HepG2 (cell line): ENCODE measurements around the gene XRN1.
"Not testable (repeated sequence)": the region's sequence is repeated elsewhere in the genome, so short reads cannot be mapped to it uniquely, and the experiment has no call there.

Experiments used
- FOXJ3 ChIP-seq: sonication (generic); formaldehyde crosslinking; IDR thresholded peaks from 2 replicates; pipeline ENCODE4 v1.4.0; 2020; ENCODE audit warnings: missing genetic modification reagents, mild to moderate bottlenecking, borderline replicate concordance
- IKZF1 ChIP-seq: fragments of 450-650 bp; IDR thresholded peaks from 2 replicates; pipeline ENCODE4 v1.7.1; 2016
- JUND ChIP-seq: sonication (generic); formaldehyde crosslinking; IDR thresholded peaks from 2 replicates; pipeline ENCODE4 v1.8.0; 2022; ENCODE audit warnings: mild to moderate bottlenecking, missing genetic modification reagents
- PLRG1 ChIP-seq: fragments of 450-650 bp; conservative IDR thresholded peaks from 2 replicates; pipeline ENCODE4 v1.6.1; 2016
- TGIF2 ChIP-seq: IDR thresholded peaks from 2 replicates; pipeline ENCODE4 v1.6.1; 2016; ENCODE audit warnings: control low read depth, missing compliant biosample characterization
- ZNF12 ChIP-seq: sonication (generic); formaldehyde crosslinking; IDR thresholded peaks from 2 replicates; pipeline ENCODE4 v1.5.0; 2020; ENCODE audit warnings: missing genetic modification reagents
- TF ChIP-seq, protein P1 (sequence below), 2 experiments: IDR thresholded peaks; 2 replicates each; pipeline ENCODE4 v1.6.1; 2011 to 2012; ENCODE audit warnings: low read length in 2 of 2, borderline replicate concordance in 1 of 2, low read depth in 1 of 2, mild to moderate bottlenecking in 1 of 2, moderate library complexity in 1 of 2
- TF ChIP-seq, protein P2 (sequence below): sonication (generic); formaldehyde crosslinking; IDR thresholded peaks from 2 replicates; pipeline ENCODE4 v1.5.0; 2020; ENCODE audit warnings: mild to moderate bottlenecking, missing genetic modification reagents, moderate library complexity

DNA sequence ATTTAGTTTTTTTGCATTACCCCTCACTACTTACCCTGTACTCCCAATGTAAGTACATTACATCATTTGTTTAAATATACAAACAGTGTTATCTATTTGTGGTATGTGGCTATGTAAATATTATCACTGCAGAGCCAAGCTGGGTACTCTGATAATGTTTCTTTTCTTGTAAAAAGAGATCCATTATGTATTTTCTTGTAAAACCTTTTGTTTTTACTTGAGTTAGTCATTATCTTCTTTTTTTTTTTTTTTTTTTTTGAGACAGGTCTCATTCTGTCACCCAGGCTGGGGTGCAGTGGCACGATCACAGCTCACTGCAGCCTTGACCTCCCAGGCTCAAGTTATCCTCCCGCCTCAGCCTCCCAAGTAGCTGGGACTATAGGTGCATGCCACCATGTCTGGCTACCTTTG lies 131.9 kb downstream of the XRN1 start:
- TF ChIP-seq PLRG1; ZNF12 (CRISPR knock-in tag); JUND (CRISPR knock-in tag); IKZF1; TGIF2 (CRISPR knock-in tag): not testable (repeated sequence)
- TF ChIP-seq FOXJ3 (CRISPR knock-in tag), result peak; percentile 75; the same call in 1 of the 2 replicates
- TF ChIP-seq, protein P1, sequence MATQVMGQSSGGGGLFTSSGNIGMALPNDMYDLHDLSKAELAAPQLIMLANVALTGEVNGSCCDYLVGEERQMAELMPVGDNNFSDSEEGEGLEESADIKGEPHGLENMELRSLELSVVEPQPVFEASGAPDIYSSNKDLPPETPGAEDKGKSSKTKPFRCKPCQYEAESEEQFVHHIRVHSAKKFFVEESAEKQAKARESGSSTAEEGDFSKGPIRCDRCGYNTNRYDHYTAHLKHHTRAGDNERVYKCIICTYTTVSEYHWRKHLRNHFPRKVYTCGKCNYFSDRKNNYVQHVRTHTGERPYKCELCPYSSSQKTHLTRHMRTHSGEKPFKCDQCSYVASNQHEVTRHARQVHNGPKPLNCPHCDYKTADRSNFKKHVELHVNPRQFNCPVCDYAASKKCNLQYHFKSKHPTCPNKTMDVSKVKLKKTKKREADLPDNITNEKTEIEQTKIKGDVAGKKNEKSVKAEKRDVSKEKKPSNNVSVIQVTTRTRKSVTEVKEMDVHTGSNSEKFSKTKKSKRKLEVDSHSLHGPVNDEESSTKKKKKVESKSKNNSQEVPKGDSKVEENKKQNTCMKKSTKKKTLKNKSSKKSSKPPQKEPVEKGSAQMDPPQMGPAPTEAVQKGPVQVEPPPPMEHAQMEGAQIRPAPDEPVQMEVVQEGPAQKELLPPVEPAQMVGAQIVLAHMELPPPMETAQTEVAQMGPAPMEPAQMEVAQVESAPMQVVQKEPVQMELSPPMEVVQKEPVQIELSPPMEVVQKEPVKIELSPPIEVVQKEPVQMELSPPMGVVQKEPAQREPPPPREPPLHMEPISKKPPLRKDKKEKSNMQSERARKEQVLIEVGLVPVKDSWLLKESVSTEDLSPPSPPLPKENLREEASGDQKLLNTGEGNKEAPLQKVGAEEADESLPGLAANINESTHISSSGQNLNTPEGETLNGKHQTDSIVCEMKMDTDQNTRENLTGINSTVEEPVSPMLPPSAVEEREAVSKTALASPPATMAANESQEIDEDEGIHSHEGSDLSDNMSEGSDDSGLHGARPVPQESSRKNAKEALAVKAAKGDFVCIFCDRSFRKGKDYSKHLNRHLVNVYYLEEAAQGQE (IDR thresholded peaks at IDR 0.05; ENCODE audit: borderline replicate concordance in 1 of 2, low read depth in 1 of 2, low read length in 2 of 2), result not testable (repeated sequence)
- TF ChIP-seq, protein P2, sequence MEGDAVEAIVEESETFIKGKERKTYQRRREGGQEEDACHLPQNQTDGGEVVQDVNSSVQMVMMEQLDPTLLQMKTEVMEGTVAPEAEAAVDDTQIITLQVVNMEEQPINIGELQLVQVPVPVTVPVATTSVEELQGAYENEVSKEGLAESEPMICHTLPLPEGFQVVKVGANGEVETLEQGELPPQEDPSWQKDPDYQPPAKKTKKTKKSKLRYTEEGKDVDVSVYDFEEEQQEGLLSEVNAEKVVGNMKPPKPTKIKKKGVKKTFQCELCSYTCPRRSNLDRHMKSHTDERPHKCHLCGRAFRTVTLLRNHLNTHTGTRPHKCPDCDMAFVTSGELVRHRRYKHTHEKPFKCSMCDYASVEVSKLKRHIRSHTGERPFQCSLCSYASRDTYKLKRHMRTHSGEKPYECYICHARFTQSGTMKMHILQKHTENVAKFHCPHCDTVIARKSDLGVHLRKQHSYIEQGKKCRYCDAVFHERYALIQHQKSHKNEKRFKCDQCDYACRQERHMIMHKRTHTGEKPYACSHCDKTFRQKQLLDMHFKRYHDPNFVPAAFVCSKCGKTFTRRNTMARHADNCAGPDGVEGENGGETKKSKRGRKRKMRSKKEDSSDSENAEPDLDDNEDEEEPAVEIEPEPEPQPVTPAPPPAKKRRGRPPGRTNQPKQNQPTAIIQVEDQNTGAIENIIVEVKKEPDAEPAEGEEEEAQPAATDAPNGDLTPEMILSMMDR (CRISPR knock-in tag), result not testable (repeated sequence)
